ENCODE results near the gene MPI. TPM values are rescaled to one million over a fixed set of nuclear protein-coding genes. Genes with fewer than 3 reads are reported as not detected.

The MPI gene
- total RNA-seq, 6 experiments from 2014 or later: 32.3 to 43.0 (median 35.4) TPM

- no peaks in the 10 kb centered on the region; the same call in 1 of the 2 replicates for H3K4me1 Mint-ChIP-seq (ENCODE audit: low read depth)
- no peaks in the 10 kb centered on the region for H3K27me3 Mint-ChIP-seq (ENCODE audit: insufficient read depth)
- H3K27ac Mint-ChIP-seq: no peak overlapping the region
- H3K4me3 Mint-ChIP-seq: no peak overlapping the region
- no peak for TF ChIP-seq CTCF (IDR thresholded peaks at IDR 0.05)
- DNase-seq: no peak
- no peaks in the 10 kb centered on the region for H3K9me3 Mint-ChIP-seq
- H3K36me3 Mint-ChIP-seq (ENCODE audit: low read depth): no peaks in the 10 kb centered on the region
Observed at GRCh38 chr15:74856537-74856936, 33.3 kb upstream of the MPI start.

GRCh38 chr15:74857082-74857655, 32.7 kb upstream of the MPI start:
- Mint-ChIP-seq H3K9me3 (no peaks in the 10 kb centered on the region), H3K36me3 (ENCODE audit: low read depth) (no peaks in the 10 kb centered on the region), H3K4me1 (ENCODE audit: low read depth) (no peaks in the 10 kb centered on the region; the same call in 1 of the 2 replicates), H3K27me3 (ENCODE audit: insufficient read depth) (no peaks in the 10 kb centered on the region), H3K4me3 (no peak overlapping the region), H3K27ac (no peak overlapping the region)
- no peak for DNase-seq
- no peak for TF ChIP-seq CTCF (IDR thresholded peaks at IDR 0.05)

GRCh38 chr15:74857671-74858368, 32.0 kb upstream of the MPI start:
- Mint-ChIP-seq H3K9me3 (no peaks in the 10 kb centered on the region), H3K4me3 (no peak overlapping the region), H3K4me1 (ENCODE audit: low read depth) (no peaks in the 10 kb centered on the region; the same call in 1 of the 2 replicates), H3K36me3 (ENCODE audit: low read depth) (no peaks in the 10 kb centered on the region), H3K27me3 (ENCODE audit: insufficient read depth) (no peaks in the 10 kb centered on the region), H3K27ac (no peak overlapping the region)
- no peak for DNase-seq
- TF ChIP-seq CTCF (IDR thresholded peaks at IDR 0.05): no peak

- Mint-ChIP-seq H3K4me1 (ENCODE audit: low read depth) (peaks cover 1% of the 10 kb centered on the region), H3K27ac (no peak overlapping the region), H3K27me3 (ENCODE audit: insufficient read depth) (no peaks in the 10 kb centered on the region), H3K4me3 (no peak overlapping the region), H3K9me3 (no peaks in the 10 kb centered on the region), H3K36me3 (ENCODE audit: low read depth) (no peaks in the 10 kb centered on the region)
- TF ChIP-seq CTCF (IDR thresholded peaks at IDR 0.05): no peak
- no peak for DNase-seq
Observed at GRCh38 chr15:74858369-74858740, 31.5 kb upstream of the MPI start.

GRCh38 chr15:74863239-74864056, 26.4 kb upstream of the MPI start:
- peak overlapping the region; percentile 42 for H3K27ac Mint-ChIP-seq
- H3K27me3 Mint-ChIP-seq (ENCODE audit: insufficient read depth): peaks cover 2% of the 10 kb centered on the region; the same call in 1 of the 2 replicates
- H3K9me3 Mint-ChIP-seq: no peaks in the 10 kb centered on the region
- H3K4me1 Mint-ChIP-seq (ENCODE audit: low read depth): peaks cover 43% of the 10 kb centered on the region
- peak; percentile 21 for DNase-seq
- H3K36me3 Mint-ChIP-seq (ENCODE audit: low read depth): peaks cover 9% of the 10 kb centered on the region; the same call in 1 of the 2 replicates
- TF ChIP-seq CTCF (IDR thresholded peaks at IDR 0.05): no peak
- H3K4me3 Mint-ChIP-seq: no peak overlapping the region
